GM23338 (cell line): ENCODE data around the gene SFMBT2. TPM values are rescaled to one million over a fixed set of nuclear protein-coding genes. Genes with fewer than 3 reads are reported as not detected.

ENCODE experiments used
- ATAC-seq: fragments of 200-7000 bp; cut with Tn5 transposase; 3 replicates; pipeline ENCODE4 v1.9.1; 2020
- DNase-seq: peaks from one replicate; pipeline ENCODE4 v3.0.0-alpha.2; 2015; ENCODE audit warnings: low spot score
- H2AFZ ChIP-seq: fragments of 200-600 bp; sonication (generic); 2 replicates; pipeline ENCODE4 v1.8.0; 2016; ENCODE audit warnings: antibody characterized with exemption, mild to moderate bottlenecking, moderate library complexity
- H3F3A ChIP-seq: fragments of 200-600 bp; sonication (generic); replicated peaks from 2 replicates; pipeline ENCODE4 v1.8.0; 2017; ENCODE audit warnings: antibody characterized with exemption, mixed run types, low read depth
- H3K27ac ChIP-seq: fragments of 200-600 bp; sonication (generic); 2 replicates; pipeline ENCODE4 v1.6.1; 2016; ENCODE audit warnings: low read depth
- H3K27me3 ChIP-seq: fragments of 200-600 bp; sonication (generic); 2 replicates; pipeline ENCODE4 v1.8.0; 2016; ENCODE audit warnings: mild to moderate bottlenecking, mixed run types, moderate library complexity; ENCODE audit not compliant: insufficient read depth
- H3K36me3 ChIP-seq: fragments of 200-600 bp; sonication (generic); 2 replicates; pipeline ENCODE4 v1.8.0; 2016; ENCODE audit warnings: mild to moderate bottlenecking; ENCODE audit not compliant: insufficient read depth
- H3K4me1 ChIP-seq: fragments of 200-600 bp; sonication (generic); 2 replicates; pipeline ENCODE4 v1.8.0; 2016; ENCODE audit warnings: mild to moderate bottlenecking, moderate library complexity; ENCODE audit not compliant: insufficient read depth
- H3K4me2 ChIP-seq: fragments of 200-600 bp; sonication (generic); 2 replicates; pipeline ENCODE4 v1.7.1; 2017; ENCODE audit warnings: mixed run types
- H3K4me3 ChIP-seq: fragments of 200-600 bp; sonication (generic); 2 replicates; pipeline ENCODE4 v1.6.1; 2016; ENCODE audit warnings: mixed run types
- H3K79me2 ChIP-seq: fragments of 200-600 bp; sonication (generic); replicated peaks from 2 replicates; pipeline ENCODE4 v1.8.0; 2017; ENCODE audit warnings: mild to moderate bottlenecking; ENCODE audit not compliant: insufficient read depth
- H3K9me2 ChIP-seq: fragments of 200-600 bp; sonication (generic); 2 replicates; pipeline ENCODE4 v1.8.0; 2017; ENCODE audit not compliant: insufficient read depth
- H4K20me1 ChIP-seq: fragments of 200-600 bp; sonication (generic); replicated peaks from 2 replicates; pipeline ENCODE4 v1.8.0; 2017; ENCODE audit warnings: mild to moderate bottlenecking; ENCODE audit not compliant: insufficient read depth
- H3K27ac Mint-ChIP-seq: 2 replicates; pipeline ENCODE4 v1.8.0; 2020; ENCODE audit warnings: inconsistent platforms, mild to moderate bottlenecking, moderate library complexity, mixed read lengths
- H3K27me3 Mint-ChIP-seq: 3 replicates; pipeline ENCODE4 v1.8.0; 2022; ENCODE audit warnings: low read depth, mild to moderate bottlenecking, moderate library complexity, mixed read lengths, inconsistent platforms; ENCODE audit not compliant: insufficient read depth, poor library complexity
- H3K36me3 Mint-ChIP-seq: 3 replicates; pipeline ENCODE4 v1.8.0; 2021; ENCODE audit warnings: low read depth, mild to moderate bottlenecking, inconsistent platforms, moderate library complexity, mixed read lengths
- H3K4me1 Mint-ChIP-seq: 3 replicates; pipeline ENCODE4 v1.8.0; 2020; ENCODE audit warnings: mild to moderate bottlenecking, inconsistent platforms, mixed read lengths
- H3K4me3 Mint-ChIP-seq: 3 replicates; pipeline ENCODE4 v1.8.0; 2021; ENCODE audit warnings: moderate library complexity, mild to moderate bottlenecking, inconsistent platforms, mixed read lengths
- H3K9me3 Mint-ChIP-seq: 3 replicates; pipeline ENCODE4 v1.8.0; 2020; ENCODE audit warnings: moderate library complexity, mild to moderate bottlenecking, inconsistent platforms, mixed read lengths
- CREB1 ChIP-seq: fragments of 250-450 bp; sonication (Bioruptor Pico); IDR thresholded peaks from 2 replicates; pipeline ENCODE4 v1.5.0; 2020; ENCODE audit warnings: low read depth, mild to moderate bottlenecking, moderate library complexity
- EZH2 ChIP-seq: fragments of 200-600 bp; sonication (generic); IDR thresholded peaks from one replicate; pipeline ENCODE4 v1.8.0; 2017; ENCODE audit warnings: antibody characterized with exemption, mild to moderate bottlenecking, low read depth; ENCODE audit not compliant: unreplicated experiment
- EZH2phosphoT487 ChIP-seq: fragments of 200-600 bp; sonication (generic); IDR thresholded peaks from one replicate; pipeline ENCODE4 v1.8.1; 2018; ENCODE audit warnings: antibody characterized with exemption; ENCODE audit not compliant: unreplicated experiment
- JUNB ChIP-seq: IDR thresholded peaks from one replicate; pipeline ENCODE4 v1.6.1; 2016; ENCODE audit warnings: antibody characterized with exemption; ENCODE audit not compliant: unreplicated experiment
- NANOG ChIP-seq: IDR thresholded peaks from 2 replicates; pipeline ENCODE4 v1.6.1; 2016; ENCODE audit warnings: antibody characterized with exemption, borderline replicate concordance
- POLR2AphosphoS5 ChIP-seq: IDR thresholded peaks from 2 replicates; pipeline ENCODE4 v1.6.1; 2016; ENCODE audit warnings: antibody characterized with exemption, low read depth
- STAT1 ChIP-seq: IDR thresholded peaks from one replicate; pipeline ENCODE4 v1.6.1; 2016; ENCODE audit warnings: antibody characterized with exemption; ENCODE audit not compliant: unreplicated experiment
- ZNF114 ChIP-seq: fragments of 250-450 bp; sonication (Bioruptor Pico); IDR thresholded peaks from 2 replicates; pipeline ENCODE4 v1.5.0; 2020; ENCODE audit warnings: mild to moderate bottlenecking, moderate library complexity
- ZNF331 ChIP-seq: fragments of 250-450 bp; sonication (Bioruptor Pico); IDR thresholded peaks from 2 replicates; pipeline ENCODE4 v1.5.0; 2020; ENCODE audit warnings: low read depth, mild to moderate bottlenecking, moderate library complexity
- polyA plus RNA-seq: library from polyadenylated mRNA; unstranded; fragments of >200 nt; fragmentation: Nextera tagmentation; extraction: Ambion mirVana; gene quantifications from 2 replicates; pipeline ENCODE4 v1.2.1, GENCODE V29; 2016
- total RNA-seq: library from RNA; depleted of rRNA; stranded (reverse); fragments of >200 nt; shearing (Covaris generic); gene quantifications from 2 replicates; pipeline ENCODE4 v1.2.3, GENCODE V29; 2014
- TF ChIP-seq, protein P1 (sequence below): IDR thresholded peaks from one replicate; pipeline ENCODE4 v1.6.1; 2018; ENCODE audit warnings: antibody characterized with exemption; ENCODE audit not compliant: unreplicated experiment
- TF ChIP-seq, protein P2 (sequence below), 2 experiments: fragments of 200-600 bp in 1 of 2; sonication (generic) in 1 of 2; conservative IDR thresholded peaks; 2 replicates each; pipeline versions ENCODE4 v1.5.1 to v1.6.1; 2016 to 2017; ENCODE audit warnings: antibody characterized with exemption in 2 of 2, low read depth in 2 of 2, mild to moderate bottlenecking in 2 of 2, moderate library complexity in 1 of 2
- TF ChIP-seq, protein P3 (sequence below): IDR thresholded peaks from 2 replicates; pipeline ENCODE4 v1.6.1; 2016; ENCODE audit warnings: antibody characterized with exemption
- TF ChIP-seq, protein P4 (sequence below): fragments of 250-450 bp; sonication (Bioruptor Pico); IDR thresholded peaks from 2 replicates; pipeline ENCODE4 v1.5.0; 2020; ENCODE audit warnings: mild to moderate bottlenecking, moderate library complexity

The SFMBT2 gene
- total and polyA plus RNA-seq, 2 experiments from 2014 or later, result 2.7 to 6.7 TPM

DNA sequence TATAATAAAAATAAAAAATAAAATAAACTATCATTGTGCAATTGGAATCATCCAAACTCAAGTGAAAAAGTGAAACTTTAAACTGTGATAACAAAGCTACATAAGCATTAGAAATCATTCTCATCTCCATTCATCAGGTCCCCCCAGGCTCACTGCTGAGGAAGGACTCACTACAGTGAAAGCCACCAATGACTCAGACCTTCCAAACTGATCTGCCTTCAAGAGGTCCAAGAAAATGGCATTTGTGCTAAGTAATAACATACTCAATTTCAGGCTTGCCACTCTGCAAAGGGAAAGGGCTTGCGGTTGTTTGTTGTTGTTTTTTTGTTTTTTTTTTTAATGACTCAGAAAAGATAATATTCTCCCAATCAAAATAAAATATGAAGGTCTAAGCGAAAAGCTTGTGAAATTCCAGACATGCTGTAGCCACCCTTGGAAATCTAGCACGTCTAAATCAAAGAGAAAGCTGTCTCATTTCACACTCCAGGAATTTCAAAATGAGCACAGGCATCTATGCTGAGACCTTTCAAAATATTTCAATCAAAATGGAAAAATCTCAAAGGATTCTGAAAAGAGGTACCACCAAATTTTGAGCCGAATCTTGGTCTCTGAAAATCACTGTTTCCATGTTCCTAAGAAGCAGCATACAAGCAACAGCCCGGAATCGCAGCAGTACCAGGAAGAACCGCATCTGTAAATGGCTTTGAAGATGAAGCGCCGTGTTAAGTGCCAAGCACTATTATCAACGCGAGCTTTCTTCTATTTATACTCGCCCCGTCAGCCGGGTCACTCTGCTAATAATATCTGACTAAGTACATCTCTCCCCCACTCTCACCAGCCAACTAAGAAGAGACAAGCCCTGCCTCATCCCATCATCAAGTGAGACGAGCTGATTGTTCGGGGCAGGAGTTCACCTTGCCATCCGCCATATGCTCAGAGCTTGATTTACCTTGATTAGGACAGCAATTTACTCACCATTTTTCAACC, 13.5 kb downstream of the SFMBT2 start:
- Histone ChIP-seq H3F3A (no peaks in the 10 kb centered on the region), H3K4me2 (no peak overlapping the region), H4K20me1 (peaks cover 5% of the 10 kb centered on the region), H3K9me2 (no peaks in the 10 kb centered on the region), H3K27ac (no peak overlapping the region), H3K4me3 (no peak overlapping the region), H3K36me3 (no peaks in the 10 kb centered on the region), H2AFZ (no peak overlapping the region), H3K79me2 (peaks cover 41% of the 10 kb centered on the region), H3K27me3 (no peaks in the 10 kb centered on the region), H3K4me1 (0 out of 2 replicates have a peak, but pooled peaks cover 4% of the 10 kb centered on the region)
- no peak for TF ChIP-seq EZH2phosphoT487
- no peak for TF ChIP-seq JUNB
- TF ChIP-seq, protein P1, sequence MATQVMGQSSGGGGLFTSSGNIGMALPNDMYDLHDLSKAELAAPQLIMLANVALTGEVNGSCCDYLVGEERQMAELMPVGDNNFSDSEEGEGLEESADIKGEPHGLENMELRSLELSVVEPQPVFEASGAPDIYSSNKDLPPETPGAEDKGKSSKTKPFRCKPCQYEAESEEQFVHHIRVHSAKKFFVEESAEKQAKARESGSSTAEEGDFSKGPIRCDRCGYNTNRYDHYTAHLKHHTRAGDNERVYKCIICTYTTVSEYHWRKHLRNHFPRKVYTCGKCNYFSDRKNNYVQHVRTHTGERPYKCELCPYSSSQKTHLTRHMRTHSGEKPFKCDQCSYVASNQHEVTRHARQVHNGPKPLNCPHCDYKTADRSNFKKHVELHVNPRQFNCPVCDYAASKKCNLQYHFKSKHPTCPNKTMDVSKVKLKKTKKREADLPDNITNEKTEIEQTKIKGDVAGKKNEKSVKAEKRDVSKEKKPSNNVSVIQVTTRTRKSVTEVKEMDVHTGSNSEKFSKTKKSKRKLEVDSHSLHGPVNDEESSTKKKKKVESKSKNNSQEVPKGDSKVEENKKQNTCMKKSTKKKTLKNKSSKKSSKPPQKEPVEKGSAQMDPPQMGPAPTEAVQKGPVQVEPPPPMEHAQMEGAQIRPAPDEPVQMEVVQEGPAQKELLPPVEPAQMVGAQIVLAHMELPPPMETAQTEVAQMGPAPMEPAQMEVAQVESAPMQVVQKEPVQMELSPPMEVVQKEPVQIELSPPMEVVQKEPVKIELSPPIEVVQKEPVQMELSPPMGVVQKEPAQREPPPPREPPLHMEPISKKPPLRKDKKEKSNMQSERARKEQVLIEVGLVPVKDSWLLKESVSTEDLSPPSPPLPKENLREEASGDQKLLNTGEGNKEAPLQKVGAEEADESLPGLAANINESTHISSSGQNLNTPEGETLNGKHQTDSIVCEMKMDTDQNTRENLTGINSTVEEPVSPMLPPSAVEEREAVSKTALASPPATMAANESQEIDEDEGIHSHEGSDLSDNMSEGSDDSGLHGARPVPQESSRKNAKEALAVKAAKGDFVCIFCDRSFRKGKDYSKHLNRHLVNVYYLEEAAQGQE, result no peak
- no peak for TF ChIP-seq CREB1 (CRISPR knock-in tag)
- TF ChIP-seq, protein P2, sequence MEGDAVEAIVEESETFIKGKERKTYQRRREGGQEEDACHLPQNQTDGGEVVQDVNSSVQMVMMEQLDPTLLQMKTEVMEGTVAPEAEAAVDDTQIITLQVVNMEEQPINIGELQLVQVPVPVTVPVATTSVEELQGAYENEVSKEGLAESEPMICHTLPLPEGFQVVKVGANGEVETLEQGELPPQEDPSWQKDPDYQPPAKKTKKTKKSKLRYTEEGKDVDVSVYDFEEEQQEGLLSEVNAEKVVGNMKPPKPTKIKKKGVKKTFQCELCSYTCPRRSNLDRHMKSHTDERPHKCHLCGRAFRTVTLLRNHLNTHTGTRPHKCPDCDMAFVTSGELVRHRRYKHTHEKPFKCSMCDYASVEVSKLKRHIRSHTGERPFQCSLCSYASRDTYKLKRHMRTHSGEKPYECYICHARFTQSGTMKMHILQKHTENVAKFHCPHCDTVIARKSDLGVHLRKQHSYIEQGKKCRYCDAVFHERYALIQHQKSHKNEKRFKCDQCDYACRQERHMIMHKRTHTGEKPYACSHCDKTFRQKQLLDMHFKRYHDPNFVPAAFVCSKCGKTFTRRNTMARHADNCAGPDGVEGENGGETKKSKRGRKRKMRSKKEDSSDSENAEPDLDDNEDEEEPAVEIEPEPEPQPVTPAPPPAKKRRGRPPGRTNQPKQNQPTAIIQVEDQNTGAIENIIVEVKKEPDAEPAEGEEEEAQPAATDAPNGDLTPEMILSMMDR (conservative IDR thresholded peaks at IDR 0.05; ENCODE audit: low read depth in 2 of 2), result no peak
- TF ChIP-seq POLR2AphosphoS5, result no peak
- TF ChIP-seq ZNF114 (CRISPR knock-in tag), result no peak
- no peak for TF ChIP-seq STAT1
- TF ChIP-seq EZH2, result no peak
- no peak for TF ChIP-seq NANOG
- no peak for TF ChIP-seq ZNF331 (CRISPR knock-in tag)
- TF ChIP-seq, protein P3, sequence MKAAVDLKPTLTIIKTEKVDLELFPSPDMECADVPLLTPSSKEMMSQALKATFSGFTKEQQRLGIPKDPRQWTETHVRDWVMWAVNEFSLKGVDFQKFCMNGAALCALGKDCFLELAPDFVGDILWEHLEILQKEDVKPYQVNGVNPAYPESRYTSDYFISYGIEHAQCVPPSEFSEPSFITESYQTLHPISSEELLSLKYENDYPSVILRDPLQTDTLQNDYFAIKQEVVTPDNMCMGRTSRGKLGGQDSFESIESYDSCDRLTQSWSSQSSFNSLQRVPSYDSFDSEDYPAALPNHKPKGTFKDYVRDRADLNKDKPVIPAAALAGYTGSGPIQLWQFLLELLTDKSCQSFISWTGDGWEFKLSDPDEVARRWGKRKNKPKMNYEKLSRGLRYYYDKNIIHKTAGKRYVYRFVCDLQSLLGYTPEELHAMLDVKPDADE, result no peak
- TF ChIP-seq, protein P4, sequence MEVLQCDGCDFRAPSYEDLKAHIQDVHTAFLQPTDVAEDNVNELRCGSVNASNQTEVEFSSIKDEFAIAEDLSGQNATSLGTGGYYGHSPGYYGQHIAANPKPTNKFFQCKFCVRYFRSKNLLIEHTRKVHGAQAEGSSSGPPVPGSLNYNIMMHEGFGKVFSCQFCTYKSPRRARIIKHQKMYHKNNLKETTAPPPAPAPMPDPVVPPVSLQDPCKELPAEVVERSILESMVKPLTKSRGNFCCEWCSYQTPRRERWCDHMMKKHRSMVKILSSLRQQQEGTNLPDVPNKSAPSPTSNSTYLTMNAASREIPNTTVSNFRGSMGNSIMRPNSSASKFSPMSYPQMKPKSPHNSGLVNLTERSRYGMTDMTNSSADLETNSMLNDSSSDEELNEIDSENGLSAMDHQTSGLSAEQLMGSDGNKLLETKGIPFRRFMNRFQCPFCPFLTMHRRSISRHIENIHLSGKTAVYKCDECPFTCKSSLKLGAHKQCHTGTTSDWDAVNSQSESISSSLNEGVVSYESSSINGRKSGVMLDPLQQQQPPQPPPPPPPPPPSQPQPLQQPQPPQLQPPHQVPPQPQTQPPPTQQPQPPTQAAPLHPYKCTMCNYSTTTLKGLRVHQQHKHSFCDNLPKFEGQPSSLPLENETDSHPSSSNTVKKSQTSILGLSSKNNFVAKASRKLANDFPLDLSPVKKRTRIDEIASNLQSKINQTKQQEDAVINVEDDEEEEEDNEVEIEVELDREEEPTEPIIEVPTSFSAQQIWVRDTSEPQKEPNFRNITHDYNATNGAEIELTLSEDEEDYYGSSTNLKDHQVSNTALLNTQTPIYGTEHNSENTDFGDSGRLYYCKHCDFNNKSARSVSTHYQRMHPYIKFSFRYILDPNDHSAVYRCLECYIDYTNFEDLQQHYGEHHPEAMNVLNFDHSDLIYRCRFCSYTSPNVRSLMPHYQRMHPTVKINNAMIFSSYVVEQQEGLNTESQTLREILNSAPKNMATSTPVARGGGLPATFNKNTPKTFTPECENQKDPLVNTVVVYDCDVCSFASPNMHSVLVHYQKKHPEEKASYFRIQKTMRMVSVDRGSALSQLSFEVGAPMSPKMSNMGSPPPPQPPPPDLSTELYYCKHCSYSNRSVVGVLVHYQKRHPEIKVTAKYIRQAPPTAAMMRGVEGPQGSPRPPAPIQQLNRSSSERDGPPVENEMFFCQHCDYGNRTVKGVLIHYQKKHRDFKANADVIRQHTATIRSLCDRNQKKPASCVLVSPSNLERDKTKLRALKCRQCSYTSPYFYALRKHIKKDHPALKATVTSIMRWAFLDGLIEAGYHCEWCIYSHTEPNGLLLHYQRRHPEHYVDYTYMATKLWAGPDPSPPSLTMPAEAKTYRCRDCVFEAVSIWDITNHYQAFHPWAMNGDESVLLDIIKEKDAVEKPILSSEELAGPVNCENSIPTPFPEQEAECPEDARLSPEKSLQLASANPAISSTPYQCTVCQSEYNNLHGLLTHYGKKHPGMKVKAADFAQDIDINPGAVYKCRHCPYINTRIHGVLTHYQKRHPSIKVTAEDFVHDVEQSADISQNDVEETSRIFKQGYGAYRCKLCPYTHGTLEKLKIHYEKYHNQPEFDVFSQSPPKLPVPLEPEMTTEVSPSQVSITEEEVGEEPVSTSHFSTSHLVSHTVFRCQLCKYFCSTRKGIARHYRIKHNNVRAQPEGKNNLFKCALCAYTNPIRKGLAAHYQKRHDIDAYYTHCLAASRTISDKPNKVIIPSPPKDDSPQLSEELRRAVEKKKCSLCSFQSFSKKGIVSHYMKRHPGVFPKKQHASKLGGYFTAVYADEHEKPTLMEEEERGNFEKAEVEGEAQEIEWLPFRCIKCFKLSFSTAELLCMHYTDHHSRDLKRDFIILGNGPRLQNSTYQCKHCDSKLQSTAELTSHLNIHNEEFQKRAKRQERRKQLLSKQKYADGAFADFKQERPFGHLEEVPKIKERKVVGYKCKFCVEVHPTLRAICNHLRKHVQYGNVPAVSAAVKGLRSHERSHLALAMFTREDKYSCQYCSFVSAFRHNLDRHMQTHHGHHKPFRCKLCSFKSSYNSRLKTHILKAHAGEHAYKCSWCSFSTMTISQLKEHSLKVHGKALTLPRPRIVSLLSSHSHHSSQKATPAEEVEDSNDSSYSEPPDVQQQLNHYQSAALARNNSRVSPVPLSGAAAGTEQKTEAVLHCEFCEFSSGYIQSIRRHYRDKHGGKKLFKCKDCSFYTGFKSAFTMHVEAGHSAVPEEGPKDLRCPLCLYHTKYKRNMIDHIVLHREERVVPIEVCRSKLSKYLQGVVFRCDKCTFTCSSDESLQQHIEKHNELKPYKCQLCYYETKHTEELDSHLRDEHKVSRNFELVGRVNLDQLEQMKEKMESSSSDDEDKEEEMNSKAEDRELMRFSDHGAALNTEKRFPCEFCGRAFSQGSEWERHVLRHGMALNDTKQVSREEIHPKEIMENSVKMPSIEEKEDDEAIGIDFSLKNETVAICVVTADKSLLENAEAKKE, result no peak
- no peak overlapping the region for H3K4me3 Mint-ChIP-seq
- no peaks in the 10 kb centered on the region for H3K36me3 Mint-ChIP-seq
- DNase-seq (no peak), ATAC-seq (no peak)
- H3K27ac Mint-ChIP-seq, result no peak overlapping the region
- no peaks in the 10 kb centered on the region for H3K9me3 Mint-ChIP-seq
- no peaks in the 10 kb centered on the region; the same call in 2 of the 3 replicates for H3K4me1 Mint-ChIP-seq
- no peaks in the 10 kb centered on the region for H3K27me3 Mint-ChIP-seq
